Stimulated activated effector memory CD8-positive, alpha-beta T cell treated with anti-CD3 and anti-CD28 coated beads, Interleukin-12 subunit alpha, Interleukin-12 subunit beta, amount 100 ng/mL, for 72 hours (primary cell): Measurements from ENCODE around the gene TMEM106C.
A peak's percentile ranks its signal among the peaks of the same experiment; 100 is the strongest.

Experiments used
- ATAC-seq: fragments of 150-1000 bp; cut with Tn5 transposase; 2 replicates; pipeline ENCODE4 v1.10.0; 2021
- DNase-seq, 2 donors: peaks; one replicate each; pipeline ENCODE4 v3.0.0; 2021 to 2022; ENCODE audit warnings: low spot score in 2 of 2
- H3K27ac Mint-ChIP-seq: one replicate; pipeline ENCODE4 v1.8.0; 2022; ENCODE audit warnings: mild to moderate bottlenecking, mixed read lengths
- H3K36me3 Mint-ChIP-seq: one replicate; pipeline ENCODE4 v1.8.0; 2022; ENCODE audit warnings: mild to moderate bottlenecking, mixed read lengths
- H3K4me1 Mint-ChIP-seq: one replicate; pipeline ENCODE4 v1.8.0; 2022; ENCODE audit warnings: mixed read lengths
- H3K4me3 Mint-ChIP-seq: one replicate; pipeline ENCODE4 v1.8.0; 2022; ENCODE audit warnings: mild to moderate bottlenecking, mixed read lengths
- H3K9me3 Mint-ChIP-seq: one replicate; pipeline ENCODE4 v1.8.0; 2022; ENCODE audit warnings: mixed read lengths

TMEM106C gene

DNA sequence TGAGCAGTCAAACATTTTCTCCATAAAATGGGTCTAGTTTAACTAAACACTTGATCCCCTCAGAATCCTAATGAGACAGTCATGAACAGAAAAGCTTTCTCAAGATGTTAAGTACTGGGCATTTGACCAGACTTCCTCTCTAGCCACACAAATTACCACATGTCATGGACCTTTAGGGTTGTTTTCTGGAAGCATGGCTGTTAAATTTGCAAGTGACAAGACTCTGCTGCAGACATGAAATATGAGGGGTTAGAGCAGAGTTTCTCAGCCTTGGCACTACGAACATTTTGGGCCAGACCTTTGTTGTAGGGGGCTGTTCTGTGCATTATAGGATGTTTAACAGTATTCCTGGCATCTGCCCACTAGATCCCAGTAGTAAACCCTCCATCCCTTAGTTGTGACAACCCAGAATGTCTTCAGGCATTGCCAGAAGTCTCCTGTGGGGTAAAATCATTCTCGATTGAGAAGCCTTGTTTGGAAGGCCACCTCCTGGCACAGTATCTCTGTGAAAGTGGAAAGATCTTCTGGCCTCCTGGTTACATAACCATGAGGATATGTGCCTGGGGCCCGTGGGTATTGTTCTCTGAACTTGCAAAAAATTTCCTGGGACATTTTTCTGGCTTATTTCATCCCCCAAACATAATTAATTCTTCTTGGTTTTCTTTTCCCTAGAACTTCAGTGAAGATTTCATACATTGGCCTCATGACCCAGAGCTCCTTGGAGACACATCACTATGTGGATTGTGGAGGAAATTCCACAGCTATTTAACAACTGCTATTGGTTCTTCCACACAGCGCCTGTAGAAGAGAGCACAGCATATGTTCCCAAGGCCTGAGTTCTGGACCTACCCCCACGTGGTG lies 4.3 kb downstream of the TMEM106C start:
- DNase-seq: no peak
- Mint-ChIP-seq H3K4me1 (peaks cover 46% of the 10 kb centered on the region), H3K9me3 (no peaks in the 10 kb centered on the region), H3K27ac (peak overlapping the region; percentile 37), H3K36me3 (peaks cover 53% of the 10 kb centered on the region), H3K4me3 (no peak overlapping the region)
- no peak for ATAC-seq

DNA sequence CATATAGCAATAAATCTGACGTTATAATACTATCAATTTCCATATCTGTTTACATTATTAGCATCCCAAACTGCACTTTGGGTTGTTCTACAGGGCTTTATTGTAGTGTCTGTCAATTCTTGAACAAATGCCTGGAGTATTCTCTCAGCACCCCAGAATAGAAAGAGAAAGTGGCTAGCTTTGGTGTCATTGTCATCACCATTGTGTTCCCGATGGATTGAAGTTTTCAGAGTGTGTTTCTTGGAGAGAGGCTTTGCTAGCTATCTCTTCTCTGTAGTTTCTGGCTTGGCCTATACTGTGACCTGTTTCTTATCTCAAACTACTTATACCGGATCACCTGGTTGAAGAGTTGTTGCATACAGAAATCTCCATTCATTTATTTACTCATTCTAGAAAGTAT lies 6.4 kb downstream of the TMEM106C start:
- Mint-ChIP-seq H3K27ac (no peak overlapping the region), H3K36me3 (peaks cover 46% of the 10 kb centered on the region), H3K9me3 (no peaks in the 10 kb centered on the region), H3K4me3 (no peak overlapping the region), H3K4me1 (peaks cover 25% of the 10 kb centered on the region)
- ATAC-seq: no peak
- no peak for DNase-seq

DNA sequence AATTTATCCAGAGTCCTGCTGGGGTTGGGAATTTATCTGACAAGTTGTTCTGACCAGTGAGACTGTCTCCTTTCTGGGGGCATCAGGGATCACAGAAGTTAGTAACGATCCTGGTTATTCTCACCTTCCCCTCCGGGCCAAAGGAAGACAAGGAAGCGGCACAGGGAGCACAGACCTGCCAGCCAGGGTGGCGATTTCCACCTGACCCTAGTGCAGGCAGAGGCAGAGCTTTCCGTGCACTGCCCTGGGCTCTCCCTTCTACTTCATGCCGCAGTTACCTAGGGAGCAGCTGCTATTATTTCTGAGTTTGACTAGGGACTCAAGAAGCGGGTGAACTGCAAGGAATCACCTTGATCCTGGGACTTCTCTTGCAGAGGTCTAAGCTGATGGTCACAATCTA lies 7.4 kb downstream of the TMEM106C start:
- Mint-ChIP-seq H3K36me3 (peaks cover 36% of the 10 kb centered on the region), H3K4me3 (no peak overlapping the region), H3K27ac (no peak overlapping the region), H3K9me3 (no peaks in the 10 kb centered on the region), H3K4me1 (peaks cover 16% of the 10 kb centered on the region)
- DNase-seq (no peak), ATAC-seq (no peak)

DNA sequence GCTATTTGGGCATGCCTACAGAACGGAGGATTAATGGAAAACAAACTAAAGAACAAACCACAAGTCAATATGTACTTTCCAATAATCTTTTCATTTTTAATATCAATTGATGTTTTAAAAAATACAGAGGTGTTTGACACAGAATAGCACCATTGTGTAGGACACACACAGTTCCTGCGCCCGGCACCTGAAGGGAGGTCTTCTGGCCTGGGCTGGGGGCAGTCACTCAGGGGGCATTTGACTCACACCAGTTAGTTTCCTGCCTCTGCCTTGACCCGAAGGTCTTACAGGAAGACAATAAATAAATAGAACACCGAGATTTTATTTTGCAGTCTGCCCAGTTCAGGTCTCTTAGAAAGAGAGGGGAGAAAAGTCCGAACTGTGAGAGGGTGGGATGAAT lies 9.5 kb downstream of the TMEM106C start:
- DNase-seq (no peak), ATAC-seq (no peak)
- Mint-ChIP-seq H3K4me3 (no peak overlapping the region), H3K4me1 (no peaks in the 10 kb centered on the region), H3K9me3 (no peaks in the 10 kb centered on the region), H3K36me3 (peaks cover 15% of the 10 kb centered on the region), H3K27ac (no peak overlapping the region)

DNA sequence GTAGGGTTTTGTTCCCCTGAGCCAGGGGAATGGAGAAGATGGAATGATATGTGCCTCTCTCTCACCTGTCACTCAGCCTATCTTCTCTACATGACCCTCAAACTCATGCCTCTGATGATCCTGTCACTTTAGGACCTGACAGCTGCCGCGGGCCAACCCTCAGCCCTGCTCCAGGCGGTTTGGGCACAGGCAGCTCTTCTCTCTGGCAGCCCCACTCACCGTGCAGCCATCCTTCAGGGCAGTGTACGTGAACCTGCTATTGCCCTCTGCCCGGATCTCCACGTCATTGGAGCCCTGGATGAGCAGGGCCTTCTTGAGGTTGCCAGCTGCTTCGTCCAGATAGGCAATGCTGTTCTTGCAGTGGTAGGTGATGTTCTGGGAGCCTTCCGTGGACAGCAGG lies 10.5 kb downstream of the TMEM106C start:
- no peak for DNase-seq
- Mint-ChIP-seq H3K4me1 (peaks cover 2% of the 10 kb centered on the region), H3K4me3 (no peak overlapping the region), H3K27ac (no peak overlapping the region), H3K9me3 (no peaks in the 10 kb centered on the region), H3K36me3 (peaks cover 6% of the 10 kb centered on the region)
- ATAC-seq: no peak

DNA sequence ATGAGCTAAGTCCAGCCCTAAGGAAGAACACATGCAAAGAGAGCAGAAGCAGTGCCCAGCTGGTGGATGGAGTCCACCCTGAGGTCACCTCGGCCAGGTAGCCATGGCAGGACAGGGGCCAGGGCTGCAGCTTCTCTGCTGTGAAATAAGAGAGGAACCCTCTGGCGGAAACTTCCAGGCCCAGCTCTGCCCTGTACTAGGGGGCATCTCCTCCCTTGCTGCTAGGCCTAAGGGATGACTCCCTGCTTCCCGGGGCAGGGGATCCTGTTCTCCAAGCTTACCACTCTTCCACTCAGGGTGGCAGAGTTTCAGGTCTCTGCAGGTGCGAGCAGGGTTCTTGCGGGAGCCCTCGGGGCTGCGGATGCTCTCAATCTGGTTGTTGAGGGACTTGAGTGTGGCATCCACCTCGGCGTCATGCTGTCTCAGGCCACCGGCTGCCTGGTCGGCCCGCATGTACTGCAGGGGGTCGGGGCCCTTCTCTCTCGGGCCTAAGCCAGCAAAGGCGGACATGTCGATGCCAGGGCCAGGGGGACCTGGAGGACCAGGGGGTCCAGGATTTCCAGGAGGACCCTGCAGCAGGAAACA lies 11.7 kb downstream of the TMEM106C start:
- no peaks in the 10 kb centered on the region for H3K36me3 Mint-ChIP-seq
- H3K4me1 Mint-ChIP-seq: peaks cover 6% of the 10 kb centered on the region

DNA sequence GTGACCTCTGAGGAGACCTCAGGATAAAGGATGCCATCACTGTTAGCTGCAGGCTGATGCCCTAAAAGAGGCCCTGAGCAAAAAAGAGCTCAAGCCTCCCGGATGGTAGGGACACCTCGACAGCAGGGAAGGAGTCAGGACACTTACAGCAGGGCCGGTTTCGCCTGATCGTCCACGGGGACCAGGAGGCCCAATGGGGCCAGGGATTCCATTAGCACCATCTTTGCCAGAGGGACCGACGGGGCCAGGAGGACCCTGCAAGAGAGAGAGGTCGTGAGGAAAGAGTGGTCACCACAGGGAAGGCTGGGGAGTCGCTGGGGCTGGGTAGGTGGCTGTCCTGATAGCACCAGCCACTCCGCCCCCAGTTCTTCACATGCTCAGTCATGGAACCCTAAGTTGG lies 12.4 kb downstream of the TMEM106C start:
- DNase-seq: no peak
- Mint-ChIP-seq H3K9me3 (no peaks in the 10 kb centered on the region), H3K36me3 (no peaks in the 10 kb centered on the region), H3K4me3 (no peak overlapping the region), H3K4me1 (peaks cover 6% of the 10 kb centered on the region), H3K27ac (no peak overlapping the region)
- no peak for ATAC-seq

More for the DNA sequence above, 11.7 kb downstream of the TMEM106C start:
- Mint-ChIP-seq H3K9me3 (no peaks in the 10 kb centered on the region), H3K4me3 (no peak overlapping the region), H3K27ac (no peak overlapping the region)
- no peak for DNase-seq
- no peak for ATAC-seq

DNA sequence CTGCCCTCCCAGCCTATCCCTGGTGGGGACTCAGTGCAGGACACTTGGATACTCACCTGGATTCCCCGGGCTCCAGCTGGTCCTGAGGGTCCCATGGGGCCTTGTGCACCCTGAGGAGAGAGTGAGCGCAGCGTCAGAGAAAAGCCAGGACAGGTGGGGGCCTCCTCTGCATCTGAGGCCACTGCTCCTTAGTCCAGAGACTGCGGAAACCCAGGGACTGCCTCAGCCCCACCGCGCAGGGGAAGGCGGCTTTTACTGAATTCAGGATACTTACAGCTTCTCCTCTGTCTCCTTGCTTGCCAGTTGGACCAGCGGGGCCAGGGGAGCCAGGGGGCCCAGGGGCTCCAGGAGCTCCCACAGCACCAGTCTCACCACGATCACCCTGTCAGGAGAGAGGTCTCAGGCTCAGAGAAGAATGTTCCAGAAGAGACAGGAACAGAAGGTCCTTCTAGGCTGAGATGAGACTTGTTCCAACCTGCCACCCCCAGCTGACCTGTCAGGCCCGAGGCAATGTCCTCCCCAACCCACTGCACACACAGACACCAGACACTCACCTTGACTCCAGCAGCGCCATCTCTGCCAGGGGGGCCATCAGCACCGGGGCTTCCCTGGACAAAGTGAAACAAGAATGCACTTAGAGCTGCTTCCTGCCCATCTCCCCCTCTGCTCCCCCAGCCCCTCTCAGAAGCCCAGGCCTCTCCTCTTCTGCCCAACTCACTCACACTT lies 13.8 kb downstream of the TMEM106C start:
- Mint-ChIP-seq H3K27ac (no peak overlapping the region), H3K4me1 (peaks cover 6% of the 10 kb centered on the region), H3K36me3 (no peaks in the 10 kb centered on the region), H3K4me3 (no peak overlapping the region), H3K9me3 (no peaks in the 10 kb centered on the region)
- ATAC-seq: no peak
- no peak for DNase-seq

DNA sequence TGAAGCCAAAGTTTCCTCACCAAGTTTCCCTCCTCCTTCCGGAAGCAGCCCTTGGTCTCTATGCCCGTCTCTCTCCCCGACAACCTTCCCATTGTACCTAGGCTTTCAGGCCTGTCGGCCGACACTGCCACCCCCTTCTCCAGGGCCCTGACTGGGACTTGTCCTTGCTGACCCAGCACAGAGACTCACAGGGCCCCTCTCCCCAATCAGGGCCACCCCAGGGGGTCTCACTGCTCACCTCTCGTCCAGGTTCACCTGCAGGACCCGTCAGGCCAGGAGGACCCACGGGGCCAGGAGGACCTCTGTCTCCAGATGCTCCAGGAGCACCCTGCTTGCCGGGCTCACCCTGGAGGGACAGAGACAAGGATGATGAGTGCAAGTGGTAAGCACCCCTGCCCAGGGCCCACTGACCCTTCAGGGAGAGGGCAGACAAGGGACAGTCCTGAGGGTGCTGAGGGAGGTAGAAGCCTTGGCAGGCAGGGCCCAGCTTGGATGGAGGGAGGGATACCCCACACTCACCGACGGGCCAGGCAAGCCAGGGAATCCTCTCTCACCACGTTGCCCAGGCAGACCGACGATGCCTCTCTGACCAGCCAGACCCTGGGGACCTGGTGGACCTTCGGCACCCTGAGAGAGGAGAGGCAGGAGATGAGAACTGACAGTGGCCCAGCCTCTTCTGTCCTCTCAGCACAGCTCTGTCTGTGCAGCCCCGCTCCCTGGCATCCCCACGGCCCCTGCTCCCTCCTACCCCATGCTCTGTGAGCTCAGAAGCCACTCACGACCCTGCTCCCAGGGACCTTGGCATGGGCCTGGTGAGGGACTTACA lies 14.6 kb downstream of the TMEM106C start:
- ATAC-seq (no peak), DNase-seq (no peak)
- H3K27ac Mint-ChIP-seq: no peak overlapping the region
- H3K4me3 Mint-ChIP-seq: no peak overlapping the region
- H3K9me3 Mint-ChIP-seq: no peaks in the 10 kb centered on the region
- no peaks in the 10 kb centered on the region for H3K36me3 Mint-ChIP-seq
- peaks cover 6% of the 10 kb centered on the region for H3K4me1 Mint-ChIP-seq

DNA sequence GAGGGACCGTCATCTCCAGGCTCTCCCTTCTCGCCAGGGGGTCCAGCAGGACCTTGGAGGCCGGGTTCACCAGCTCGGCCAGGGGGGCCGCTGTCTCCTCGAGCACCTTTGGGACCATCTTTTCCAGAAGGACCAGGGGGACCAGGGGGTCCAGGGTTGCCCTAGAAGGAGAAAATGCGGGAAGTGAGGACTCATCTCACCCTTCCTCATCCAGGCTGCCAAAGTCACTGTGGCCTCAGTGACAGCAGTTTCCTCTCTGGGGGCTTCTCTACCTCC lies 15.1 kb downstream of the TMEM106C start:
- no peak for ATAC-seq
- no peak overlapping the region for H3K4me3 Mint-ChIP-seq
- no peak for DNase-seq
- H3K27ac Mint-ChIP-seq: no peak overlapping the region
- H3K36me3 Mint-ChIP-seq: no peaks in the 10 kb centered on the region
- H3K4me1 Mint-ChIP-seq: peaks cover 6% of the 10 kb centered on the region
- no peaks in the 10 kb centered on the region for H3K9me3 Mint-ChIP-seq

DNA sequence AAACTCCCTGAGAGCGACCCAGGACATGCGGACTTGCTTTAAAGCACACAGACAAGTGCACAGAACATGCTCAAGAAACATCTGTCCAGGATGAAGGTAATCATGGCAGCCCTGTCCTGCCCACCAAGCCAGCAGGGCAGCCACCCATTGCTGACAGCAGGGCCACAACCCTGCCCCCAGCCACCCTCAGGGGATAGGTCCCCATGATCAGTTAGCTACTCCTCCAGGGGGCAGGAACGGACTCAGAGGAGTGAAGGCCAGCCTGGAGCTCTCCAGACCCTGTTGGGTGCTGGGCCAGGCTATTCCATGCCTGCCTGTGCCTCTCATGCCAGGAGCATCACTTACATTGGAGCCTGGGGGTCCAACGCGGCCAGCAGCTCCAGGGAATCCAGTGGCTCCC lies 15.8 kb downstream of the TMEM106C start:
- no peak overlapping the region for H3K27ac Mint-ChIP-seq
- peaks cover 6% of the 10 kb centered on the region for H3K4me1 Mint-ChIP-seq
- no peak overlapping the region for H3K4me3 Mint-ChIP-seq
- no peak for ATAC-seq
- H3K9me3 Mint-ChIP-seq: no peaks in the 10 kb centered on the region
- no peaks in the 10 kb centered on the region for H3K36me3 Mint-ChIP-seq
- DNase-seq: no peak

DNA sequence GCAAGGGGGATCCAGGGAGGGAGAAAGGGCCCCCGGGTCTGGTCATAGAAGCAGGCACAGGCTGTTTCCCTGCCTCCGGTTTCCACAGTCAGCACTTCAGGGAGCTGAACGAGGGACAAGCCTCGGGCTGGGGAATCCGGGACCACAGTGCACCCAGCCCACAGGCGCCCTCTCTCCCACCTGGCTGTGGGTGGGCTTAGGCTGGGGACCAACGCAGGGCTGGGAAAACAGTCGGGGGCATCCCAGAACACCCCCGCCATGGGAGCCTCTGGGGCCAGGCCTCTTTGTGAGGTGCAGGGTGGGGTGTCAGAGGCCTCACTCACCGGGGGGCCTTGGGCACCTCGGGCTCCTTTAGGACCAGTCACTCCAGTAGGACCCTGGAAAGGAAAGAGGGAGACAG lies 16.3 kb downstream of the TMEM106C start:
- DNase-seq: no peak
- Mint-ChIP-seq H3K36me3 (no peaks in the 10 kb centered on the region), H3K9me3 (no peaks in the 10 kb centered on the region), H3K27ac (no peak overlapping the region), H3K4me3 (no peak overlapping the region), H3K4me1 (peaks cover 6% of the 10 kb centered on the region)
- no peak for ATAC-seq

DNA sequence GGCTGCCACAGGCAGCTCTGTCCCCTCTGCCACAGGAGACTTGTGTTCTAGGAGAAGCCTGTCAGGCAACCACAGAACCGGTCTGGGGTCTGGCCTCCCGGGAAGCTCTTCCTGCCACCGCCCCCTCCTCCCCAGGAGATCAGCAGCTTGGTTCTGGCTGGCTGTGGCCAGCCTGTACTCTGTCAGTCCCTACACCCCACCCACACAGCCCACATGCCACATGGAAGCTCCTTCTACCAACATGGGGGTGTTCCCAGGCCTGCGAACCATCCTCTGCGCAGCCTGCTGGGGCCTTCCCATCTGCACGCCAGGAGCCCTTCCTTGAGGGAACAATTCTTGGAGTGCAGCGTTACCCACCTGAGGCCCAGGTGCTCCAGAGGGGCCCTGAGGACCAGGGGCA lies 16.8 kb downstream of the TMEM106C start:
- Mint-ChIP-seq H3K36me3 (no peaks in the 10 kb centered on the region), H3K4me3 (no peak overlapping the region), H3K9me3 (no peaks in the 10 kb centered on the region), H3K4me1 (peaks cover 6% of the 10 kb centered on the region), H3K27ac (no peak overlapping the region)
- no peak for DNase-seq
- ATAC-seq: no peak

DNA sequence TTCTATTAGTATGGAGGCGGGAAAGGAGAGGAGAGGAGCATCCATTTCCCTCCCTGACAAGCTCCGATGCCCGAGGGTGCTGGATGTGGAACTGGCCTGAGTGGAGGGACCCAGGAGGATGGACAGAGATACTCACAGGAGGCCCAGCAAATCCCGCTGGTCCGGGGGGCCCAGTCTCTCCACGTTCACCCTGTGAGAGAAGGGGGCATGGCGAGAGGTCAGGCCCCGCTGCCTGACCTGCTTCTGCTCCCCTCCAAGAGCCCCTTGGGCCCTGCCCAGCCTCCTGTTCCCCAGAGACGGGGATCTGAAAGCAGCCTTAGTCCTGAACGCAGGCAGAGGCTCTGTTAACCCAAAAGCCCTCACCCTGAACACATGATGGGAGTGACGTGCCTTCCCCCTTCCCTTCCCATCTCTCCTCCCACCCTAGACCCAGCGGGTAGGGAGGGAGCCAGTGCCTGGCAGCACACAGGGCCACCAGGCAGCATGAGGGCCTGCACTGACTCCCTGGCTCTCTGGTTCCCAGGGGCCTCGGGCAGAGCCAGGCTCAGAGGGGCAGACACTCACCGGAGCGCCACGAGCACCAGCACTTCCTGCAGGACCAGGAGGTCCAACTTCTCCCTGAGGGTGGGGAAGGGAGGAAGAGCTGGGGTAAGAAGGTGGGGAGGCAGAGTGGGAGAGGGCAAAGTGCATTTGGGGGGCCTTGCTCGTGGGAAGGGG lies 17.5 kb downstream of the TMEM106C start:
- peaks cover 6% of the 10 kb centered on the region for H3K4me1 Mint-ChIP-seq
- H3K4me3 Mint-ChIP-seq: no peak overlapping the region
- no peak for ATAC-seq
- H3K9me3 Mint-ChIP-seq: no peaks in the 10 kb centered on the region
- H3K36me3 Mint-ChIP-seq: no peaks in the 10 kb centered on the region
- DNase-seq: no peak
- H3K27ac Mint-ChIP-seq: no peak overlapping the region
